Cortex of kidney (tissue), 1 donor: ENCODE results near the gene GALNT14.

Experiments used
- DNase-seq: peaks from one replicate; lab custom pipeline; 2025; lab: John Stamatoyannopoulos, UW

GALNT14 gene

DNA sequence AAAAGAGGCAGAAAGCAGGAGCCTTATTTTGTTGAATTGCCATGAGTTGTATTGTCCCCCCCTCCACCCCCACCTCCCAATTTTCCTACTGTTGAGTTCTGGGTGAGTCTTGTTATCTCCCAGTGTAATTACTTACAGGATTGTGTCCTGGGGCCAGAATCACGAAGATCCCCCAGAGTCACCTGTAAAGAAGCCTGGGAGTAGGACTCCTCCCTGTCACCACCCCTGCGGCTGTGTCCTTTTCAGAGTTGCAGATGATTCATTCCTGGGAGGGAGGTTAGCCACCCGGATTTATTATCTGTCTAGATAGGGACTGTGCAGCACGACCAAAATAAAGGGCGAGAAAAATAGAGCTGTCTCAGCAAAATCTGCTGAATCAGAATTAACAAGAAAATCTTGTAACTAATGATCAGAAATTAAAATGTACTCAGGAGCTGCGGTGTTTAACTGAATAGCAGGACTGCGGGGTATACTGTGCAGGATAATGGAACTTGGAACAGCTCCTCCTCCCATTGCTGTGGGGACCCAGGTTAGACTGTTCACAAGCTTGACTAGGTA lies 249.3 kb downstream of the GALNT14 start:
- DNase-seq = no peak

DNA sequence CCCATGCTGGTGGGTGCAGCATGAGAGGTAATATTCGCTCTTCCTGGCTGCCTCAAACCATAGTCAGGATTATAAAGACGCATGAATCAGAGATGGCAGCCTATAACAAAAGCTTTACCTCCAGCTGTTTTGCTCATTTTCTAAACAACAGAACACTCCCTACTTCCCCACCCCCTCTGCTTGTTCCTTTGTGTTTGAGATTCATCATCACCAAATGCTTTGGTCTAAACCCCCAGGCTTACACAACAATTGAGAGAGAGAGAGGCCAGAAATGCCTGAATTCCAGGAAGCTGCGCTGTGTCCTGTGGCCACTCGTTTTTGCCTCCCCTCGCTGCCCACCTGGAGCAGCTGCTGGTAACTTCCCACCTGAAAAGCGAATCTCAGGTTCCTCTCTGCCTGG lies 252.2 kb downstream of the GALNT14 start:
- no peak for DNase-seq

DNA sequence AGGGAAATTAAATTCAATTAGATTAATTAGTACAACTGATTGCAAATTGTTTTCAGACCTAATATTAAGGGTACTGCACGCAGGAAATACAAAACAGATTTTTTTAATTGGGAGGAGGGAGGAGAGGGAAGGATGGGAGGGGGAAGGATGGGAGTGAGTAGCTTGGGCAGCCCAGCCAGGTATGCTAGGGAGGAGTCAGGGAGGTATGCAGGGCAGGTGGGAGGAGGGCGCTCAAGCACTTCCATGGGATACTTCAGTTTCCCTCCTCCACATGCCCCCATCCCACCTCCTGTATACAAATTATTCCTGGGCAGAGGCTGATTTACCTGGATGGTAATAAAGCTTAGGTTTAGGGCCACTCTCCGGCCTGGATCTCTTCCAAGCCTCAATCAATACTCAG lies 254.4 kb downstream of the GALNT14 start:
- no peak for DNase-seq

DNA sequence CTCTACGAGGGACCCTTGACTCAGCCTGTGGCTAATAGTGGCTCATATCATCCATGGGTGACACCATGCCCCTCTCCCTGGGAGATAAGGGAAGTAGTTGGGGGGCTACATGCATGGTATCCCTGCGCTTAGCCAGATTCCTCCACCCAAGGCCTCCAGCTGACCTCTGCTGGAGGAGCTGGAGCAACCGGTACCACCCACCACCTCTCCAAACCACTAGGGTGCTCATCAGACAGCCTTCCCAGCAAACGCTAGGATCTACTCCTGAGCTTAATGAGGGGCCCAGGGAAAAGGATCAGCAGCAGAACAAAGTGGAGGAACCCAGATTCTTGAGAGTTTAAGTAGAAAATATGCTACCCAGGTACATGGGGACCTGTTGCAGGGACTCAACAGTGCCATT lies 255.1 kb downstream of the GALNT14 start:
- DNase-seq = no peak

DNA sequence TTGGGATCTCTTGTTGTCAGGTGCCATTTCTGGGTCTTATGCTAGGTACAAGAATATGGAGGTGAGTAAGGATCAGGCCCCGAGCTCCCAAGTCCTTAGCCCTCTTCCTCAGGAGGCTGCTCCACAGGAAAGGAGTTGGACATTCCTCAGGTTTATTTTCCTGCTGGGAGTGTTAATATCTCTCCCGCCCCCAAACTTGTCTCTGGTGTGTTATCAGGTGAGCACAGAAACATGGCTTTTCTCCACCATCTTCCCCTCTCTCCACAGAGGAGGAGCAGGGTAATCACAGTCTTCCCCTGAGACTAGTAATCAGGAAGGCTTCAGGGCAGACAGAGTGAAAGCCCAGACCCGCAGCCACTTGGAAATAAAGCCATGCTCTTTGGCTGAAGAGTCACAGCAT lies 257.7 kb downstream of the GALNT14 start:
- no peak for DNase-seq

DNA sequence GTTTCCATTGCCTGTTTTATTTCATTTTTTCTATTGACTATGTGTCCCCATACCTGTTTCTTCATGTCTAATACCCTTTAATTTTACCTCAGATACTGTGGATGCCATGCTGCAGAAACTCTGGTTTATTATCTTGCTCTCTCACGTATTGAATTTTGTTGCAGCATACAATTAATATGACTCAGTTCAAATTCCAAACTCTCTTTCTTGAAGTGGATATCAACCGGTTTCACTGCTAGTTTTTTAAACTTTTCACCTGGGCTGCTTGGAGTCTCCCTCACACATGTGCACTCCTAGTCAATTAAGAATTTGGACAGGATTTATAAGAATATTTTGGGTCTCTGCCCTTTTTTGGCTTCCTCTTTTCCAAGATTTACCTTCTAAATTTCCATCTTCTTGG lies 260.4 kb downstream of the GALNT14 start:
- DNase-seq = no peak

DNA sequence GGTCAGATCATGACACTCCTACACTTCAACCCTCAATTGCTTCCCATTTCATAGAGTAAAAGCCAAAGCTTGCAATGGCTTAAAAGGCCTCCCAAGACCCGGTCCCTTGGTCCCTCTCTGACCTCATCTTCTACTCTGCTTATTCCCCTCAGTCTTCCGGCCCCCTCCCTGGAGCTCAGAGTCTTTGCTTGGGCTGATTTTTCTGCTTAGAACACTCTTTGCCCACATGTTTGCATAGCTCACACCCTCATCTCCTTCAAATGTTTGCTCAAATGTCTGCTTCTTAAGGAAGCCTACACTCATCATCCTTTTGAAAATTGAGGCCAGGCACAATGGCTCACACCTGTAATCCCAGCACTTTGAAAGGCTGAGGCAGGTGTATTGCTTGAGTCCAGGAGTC lies 265.4 kb downstream of the GALNT14 start:
- no peak for DNase-seq

DNA sequence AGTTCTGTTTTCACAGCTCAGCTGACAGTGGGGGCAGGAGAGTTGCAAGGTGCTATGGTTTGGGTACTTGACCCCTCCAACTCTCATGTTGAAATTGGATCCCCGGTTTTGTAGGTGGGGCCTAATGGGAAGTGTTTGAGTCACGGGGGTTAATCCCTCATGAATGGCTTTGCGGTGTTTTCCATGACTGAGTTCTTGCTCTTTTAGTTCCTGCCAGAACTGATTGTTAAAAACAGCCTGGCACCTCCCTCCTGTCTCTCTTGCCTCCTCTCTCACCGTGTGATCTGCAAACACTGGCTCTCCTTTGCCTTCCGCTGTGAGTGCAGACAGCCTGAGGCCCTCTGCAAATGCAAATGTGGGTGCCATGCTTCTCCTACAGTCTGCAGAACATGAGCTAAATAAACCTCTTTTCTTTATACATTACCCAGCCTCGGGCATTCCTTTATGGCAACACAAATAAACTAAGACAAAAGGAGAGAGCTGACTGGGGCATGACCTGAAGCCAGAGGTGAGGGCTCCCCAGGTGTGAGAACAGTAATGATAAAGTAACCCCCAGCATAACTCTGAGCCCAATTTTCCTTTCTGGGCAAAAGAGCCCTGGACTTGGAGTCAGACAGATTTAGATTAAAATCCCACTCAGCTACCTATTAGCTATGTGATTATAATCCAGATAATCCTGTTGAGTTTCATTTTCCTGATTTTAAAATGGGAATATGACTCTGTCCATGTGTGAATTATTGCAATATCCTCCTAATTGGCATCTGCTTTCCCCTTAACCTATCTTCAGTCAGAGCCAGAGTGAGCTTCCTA lies 266.1 kb downstream of the GALNT14 start:
- DNase-seq = no peak

DNA sequence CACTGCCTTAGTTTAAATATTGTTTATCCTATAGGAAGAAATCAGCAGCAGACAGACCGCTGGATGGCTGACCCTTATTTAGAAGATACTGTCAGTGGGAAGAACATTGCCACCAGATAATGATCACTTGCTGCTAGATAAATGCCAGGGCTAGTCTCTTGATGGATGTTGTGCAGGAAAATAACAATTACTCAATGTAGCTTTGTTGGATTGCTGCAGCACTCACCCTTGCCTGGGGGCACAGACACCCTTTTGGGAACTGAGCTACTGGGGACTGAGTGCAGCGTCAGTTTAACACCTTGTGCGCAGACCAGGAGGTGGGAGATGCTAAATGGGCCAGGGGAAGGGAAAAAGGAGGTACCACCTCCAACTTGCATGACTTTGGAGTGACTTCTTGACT lies 266.8 kb downstream of the GALNT14 start:
- DNase-seq = no peak

DNA sequence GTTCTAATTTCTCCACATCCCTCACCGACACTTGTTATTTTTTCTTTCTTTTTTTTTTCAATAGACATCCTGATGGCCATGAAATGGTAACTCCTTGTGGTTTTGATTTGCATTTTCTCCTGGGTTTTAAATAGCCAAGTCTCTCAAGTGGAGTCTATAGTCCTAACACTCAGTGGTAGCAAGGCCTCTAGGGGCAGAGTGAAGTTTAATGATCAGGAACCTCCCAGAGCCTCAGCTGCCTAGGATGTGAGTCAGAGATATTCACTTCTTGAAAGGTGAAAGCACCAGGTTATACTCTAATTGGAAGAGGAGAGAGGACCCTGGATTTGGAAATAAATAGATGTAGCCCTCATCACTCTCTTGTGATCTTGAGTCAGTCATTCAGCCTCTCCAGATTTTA lies 268.3 kb downstream of the GALNT14 start:
- no peak for DNase-seq

DNA sequence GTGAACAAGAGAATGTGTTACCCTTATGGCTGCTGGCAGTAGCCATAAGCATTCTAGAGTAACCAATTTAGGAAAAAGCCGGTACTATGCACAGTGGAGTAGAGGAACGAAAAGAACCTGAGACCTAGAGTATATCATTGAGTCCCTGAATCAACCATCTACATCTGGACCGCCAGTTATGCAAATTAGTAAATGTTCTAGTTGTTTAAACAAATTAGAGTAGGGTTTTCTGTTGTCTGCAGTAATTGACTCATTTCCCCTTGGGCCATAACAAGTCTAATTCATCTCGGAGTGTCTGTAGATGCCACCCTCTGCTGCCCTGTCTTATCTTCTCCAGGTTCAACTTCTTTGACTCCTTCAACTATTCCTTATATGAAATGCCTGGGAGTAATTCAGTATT lies 270.9 kb downstream of the GALNT14 start:
- DNase-seq = no peak

DNA sequence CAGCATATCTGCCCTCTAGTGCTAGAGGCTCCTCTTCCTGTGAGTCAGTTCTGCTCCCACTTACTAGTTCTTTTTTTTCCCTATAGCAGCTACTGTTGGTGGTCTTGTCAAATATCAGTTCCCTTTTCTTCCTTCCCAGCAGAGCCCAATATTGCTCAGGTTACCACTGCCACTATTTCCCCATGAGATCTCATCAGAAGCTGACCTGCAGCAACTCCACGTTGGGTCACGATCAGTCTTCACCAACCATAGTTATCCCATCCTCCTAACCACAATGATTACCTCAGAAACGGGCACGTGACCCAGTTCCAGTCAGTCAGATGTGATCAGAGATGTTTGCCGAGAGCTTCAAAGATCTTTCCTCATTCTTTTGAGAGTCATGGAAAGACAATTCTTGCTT lies 271.3 kb downstream of the GALNT14 start:
- DNase-seq = no peak

DNA sequence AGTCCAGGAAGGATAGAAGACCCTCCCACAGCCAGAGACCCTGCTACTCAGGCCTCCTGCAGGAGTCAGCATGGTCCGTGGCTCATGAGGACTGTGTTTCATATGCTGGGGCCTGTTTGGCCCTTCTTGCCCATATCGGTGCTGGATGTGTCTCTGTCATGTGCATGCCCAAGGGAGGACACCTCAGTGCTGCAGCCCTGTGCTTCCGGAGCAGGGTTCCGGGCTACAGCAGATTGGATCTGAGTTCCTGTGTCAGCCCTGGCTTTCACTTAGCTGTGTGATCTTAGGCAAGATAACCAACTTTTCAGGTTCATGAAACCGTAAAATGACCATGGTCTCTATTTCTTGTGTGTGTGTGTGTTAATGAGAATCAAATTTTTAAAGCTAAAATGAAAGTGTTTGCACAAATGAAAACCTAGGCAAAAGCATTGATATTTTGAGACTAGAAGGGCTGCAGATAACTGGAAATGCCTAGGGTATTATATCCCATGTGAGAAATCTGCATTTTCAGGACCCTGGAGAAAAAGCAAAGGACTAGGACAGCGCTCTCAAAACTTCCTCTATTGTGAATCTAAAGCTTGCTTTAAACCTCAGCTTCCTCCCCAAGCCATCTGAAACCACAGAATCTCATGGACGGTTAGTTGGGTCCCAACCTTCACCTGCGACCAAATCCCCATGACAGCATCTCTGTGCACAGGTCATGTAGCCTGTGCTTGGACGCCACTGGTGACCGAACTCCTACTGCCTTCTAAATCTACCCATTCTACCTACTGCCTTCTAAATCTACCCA lies 272.2 kb downstream of the GALNT14 start:
- no peak for DNase-seq

DNA sequence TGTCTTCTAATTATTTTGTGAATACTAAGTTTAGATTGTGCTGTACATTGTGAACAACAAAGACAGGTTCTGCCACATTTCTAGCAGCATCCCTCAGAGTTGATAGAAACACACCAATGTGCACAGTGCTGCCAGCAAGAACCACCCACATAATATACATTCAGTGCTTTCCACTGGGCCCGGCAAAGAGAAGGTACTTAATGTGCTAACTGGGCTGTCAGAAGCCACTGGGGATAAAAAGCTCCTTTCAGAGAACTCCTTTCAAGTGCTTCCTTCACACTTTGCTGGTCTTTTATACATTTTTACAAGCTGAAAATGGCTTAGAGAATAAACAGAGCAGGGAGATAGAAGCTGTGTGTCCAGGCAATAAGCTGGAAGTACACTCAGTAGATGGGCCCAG lies 273.0 kb downstream of the GALNT14 start:
- no peak for DNase-seq

DNA sequence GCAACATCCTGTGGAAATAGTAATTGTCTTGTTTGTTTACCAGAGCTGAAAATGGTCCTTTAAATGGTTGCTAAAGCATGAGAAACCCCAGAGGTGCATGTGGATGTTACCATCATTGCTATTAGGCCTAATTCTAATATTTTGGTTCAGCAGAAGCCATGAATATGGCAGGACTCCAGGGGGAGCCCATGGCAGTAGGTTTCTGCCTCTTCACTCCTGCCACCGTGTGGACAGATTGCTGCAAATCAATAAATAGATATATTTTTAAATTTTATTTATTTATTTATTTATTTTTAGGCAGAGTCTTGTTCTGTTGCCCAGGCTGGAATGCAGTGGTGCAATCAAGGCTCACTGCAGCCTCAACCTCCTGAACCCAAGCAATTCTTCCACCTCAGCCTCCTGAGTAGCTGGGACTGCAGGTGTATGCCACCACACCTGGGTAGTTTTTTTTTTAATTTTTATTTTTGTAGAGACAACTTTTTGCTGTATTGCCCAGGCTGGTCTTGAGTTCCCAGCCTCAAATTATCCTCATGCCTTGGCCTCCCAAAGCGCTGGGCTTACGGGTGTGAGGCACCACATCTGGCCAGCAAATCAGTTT lies 276.1 kb downstream of the GALNT14 start:
- DNase-seq = no peak

DNA sequence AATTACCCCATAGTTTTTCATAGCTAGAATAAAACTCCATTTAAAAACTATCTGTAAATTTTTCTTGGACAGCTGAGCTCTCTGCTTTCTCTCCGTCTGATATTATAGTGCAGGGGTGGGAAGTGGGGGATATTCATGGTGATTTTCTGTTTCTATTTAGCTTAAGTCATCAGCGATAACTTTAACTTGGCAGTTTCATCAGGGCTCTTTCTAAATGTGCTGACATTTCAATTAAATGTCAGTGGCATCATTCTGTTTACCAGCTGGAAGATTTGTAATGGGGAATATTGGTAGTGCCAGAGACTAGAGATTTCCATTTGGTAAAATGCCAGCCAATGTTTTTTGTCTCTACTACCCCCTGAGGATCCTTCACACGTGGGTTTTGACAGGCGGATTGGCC lies 277.5 kb downstream of the GALNT14 start:
- no peak for DNase-seq
